WTC11 (cell line): ENCODE measurements around the gene KCNC2. TPM values are rescaled to one million over a fixed set of nuclear protein-coding genes. Genes with fewer than 3 reads are reported as not detected.

Experiments used
- ATAC-seq: fragments of 200-7000 bp; cut with Tn5 transposase; 2 replicates; pipeline ENCODE4 v1.10.0; 2021; ENCODE audit warnings: mild to moderate bottlenecking, moderate library complexity
- CTCF ChIA-PET: fragments of 300-600 bp; sonication (Branson Sonifier 250); formaldehyde crosslinking; loops from one replicate; lab custom pipeline; 2021; ENCODE audit warnings: antibody characterized with exemption; lab: Charles Lee
- POLR2A ChIA-PET: fragments of 350-600 bp; sonication (Branson Sonifier 250); formaldehyde crosslinking; loops from one replicate; lab custom pipeline; 2021; ENCODE audit warnings: antibody characterized with exemption; lab: Charles Lee
- DNase-seq: peaks from one replicate; pipeline ENCODE4 v3.0.0; 2021; ENCODE audit warnings: low spot score
- H3K27ac Mint-ChIP-seq: 2 replicates; pipeline ENCODE4 v1.8.0; 2021; ENCODE audit warnings: mixed read lengths
- H3K27me3 Mint-ChIP-seq: 2 replicates; pipeline ENCODE4 v1.8.0; 2021; ENCODE audit warnings: low read depth, mild to moderate bottlenecking, moderate library complexity, mixed read lengths
- H3K36me3 Mint-ChIP-seq: 2 replicates; pipeline ENCODE4 v1.8.0; 2021; ENCODE audit warnings: mixed read lengths
- H3K4me1 Mint-ChIP-seq: 2 replicates; pipeline ENCODE4 v1.8.0; 2022; ENCODE audit warnings: mixed read lengths
- H3K4me3 Mint-ChIP-seq: 2 replicates; pipeline ENCODE4 v1.8.0; 2021; ENCODE audit warnings: mild to moderate bottlenecking, moderate library complexity, mixed read lengths
- H3K9me3 Mint-ChIP-seq: 2 replicates; pipeline ENCODE4 v1.8.0; 2021; ENCODE audit warnings: mixed read lengths
- CBFB ChIP-seq: sonication (generic); formaldehyde crosslinking; IDR thresholded peaks from 2 replicates; pipeline ENCODE4 v1.8.1; 2022; ENCODE audit warnings: mild to moderate bottlenecking, low read depth, missing genetic modification reagents
- ELF4 ChIP-seq: sonication (generic); formaldehyde crosslinking; IDR thresholded peaks from 2 replicates; pipeline ENCODE4 v1.8.1; 2022; ENCODE audit warnings: low read depth, mild to moderate bottlenecking, moderate library complexity, missing genetic modification reagents
- FOXP1 ChIP-seq: sonication (generic); formaldehyde crosslinking; IDR thresholded peaks from 2 replicates; pipeline ENCODE4 v1.8.0; 2022; ENCODE audit warnings: missing genetic modification reagents, mild to moderate bottlenecking, moderate library complexity, borderline replicate concordance
- IRF2 ChIP-seq: sonication (generic); formaldehyde crosslinking; IDR thresholded peaks from 2 replicates; pipeline ENCODE4 v1.8.0; 2022; ENCODE audit warnings: low read depth, missing genetic modification reagents, borderline replicate concordance
- JUN ChIP-seq: sonication (generic); formaldehyde crosslinking; IDR thresholded peaks from 2 replicates; pipeline ENCODE4 v1.8.0; 2023; ENCODE audit warnings: mild to moderate bottlenecking, missing genetic modification reagents
- NR1H2 ChIP-seq: sonication (generic); formaldehyde crosslinking; IDR thresholded peaks from 2 replicates; pipeline ENCODE4 v1.9.0; 2021; ENCODE audit warnings: mild to moderate bottlenecking, moderate library complexity, missing genetic modification reagents
- RORB ChIP-seq: fragments of 250-450 bp; sonication (Bioruptor Pico); IDR thresholded peaks from 2 replicates; pipeline ENCODE4 v1.9.0; 2021; ENCODE audit warnings: mild to moderate bottlenecking
- SOX15 ChIP-seq: fragments of 250-450 bp; sonication (Bioruptor Pico); IDR thresholded peaks from 2 replicates; pipeline ENCODE4 v1.9.0; 2021; ENCODE audit warnings: mild to moderate bottlenecking
- ZBTB21 ChIP-seq: sonication (generic); formaldehyde crosslinking; IDR thresholded peaks from 2 replicates; pipeline ENCODE4 v1.8.1; 2023; ENCODE audit warnings: mild to moderate bottlenecking, missing genetic modification reagents, borderline replicate concordance
- ZNF138 ChIP-seq: sonication (generic); formaldehyde crosslinking; conservative IDR thresholded peaks from 2 replicates; pipeline ENCODE4 v1.8.1; 2022; ENCODE audit warnings: mild to moderate bottlenecking, moderate library complexity, missing genetic modification reagents
- ZNF219 ChIP-seq: sonication (generic); formaldehyde crosslinking; IDR thresholded peaks from 2 replicates; pipeline ENCODE4 v1.8.0; 2023; ENCODE audit warnings: missing genetic modification reagents, mild to moderate bottlenecking, borderline replicate concordance
- ZNF263 ChIP-seq: sonication (generic); formaldehyde crosslinking; IDR thresholded peaks from 2 replicates; pipeline ENCODE4 v1.8.1; 2022; ENCODE audit warnings: low read depth, mild to moderate bottlenecking, moderate library complexity, missing genetic modification reagents
- ZNF416 ChIP-seq: fragments of 250-450 bp; sonication (Bioruptor Pico); IDR thresholded peaks from 2 replicates; pipeline ENCODE4 v1.9.0; 2021; ENCODE audit warnings: mild to moderate bottlenecking, inconsistent platforms
- total RNA-seq: library from RNA; stranded (reverse); gene quantifications from 3 replicates; pipeline ENCODE4 v1.2.3, GENCODE V29; 2021
- TF ChIP-seq, protein P1 (sequence below): sonication (generic); formaldehyde crosslinking; IDR thresholded peaks from 2 replicates; pipeline ENCODE4 v1.8.0; 2023; ENCODE audit warnings: mild to moderate bottlenecking, missing genetic modification reagents
- TF ChIP-seq, protein P2 (sequence below): sonication (generic); formaldehyde crosslinking; IDR thresholded peaks from 2 replicates; pipeline ENCODE4 v1.8.0; 2022; ENCODE audit warnings: mild to moderate bottlenecking, missing genetic modification reagents
- TF ChIP-seq, protein P3 (sequence below): sonication (generic); formaldehyde crosslinking; IDR thresholded peaks from 2 replicates; pipeline ENCODE4 v1.8.1; 2022; ENCODE audit warnings: mild to moderate bottlenecking, missing genetic modification reagents, moderate library complexity, borderline replicate concordance
- TF ChIP-seq, protein P4 (sequence below): fragments of 250-450 bp; sonication (Bioruptor Pico); IDR thresholded peaks from 2 replicates; pipeline ENCODE4 v1.8.0; 2021; ENCODE audit warnings: mild to moderate bottlenecking
- TF ChIP-seq, protein P5 (sequence below): sonication (generic); formaldehyde crosslinking; IDR thresholded peaks from 2 replicates; pipeline ENCODE4 v1.8.0; 2022; ENCODE audit warnings: mild to moderate bottlenecking, missing genetic modification reagents
- TF ChIP-seq, protein P6 (sequence below): sonication (generic); formaldehyde crosslinking; IDR thresholded peaks from 2 replicates; pipeline ENCODE4 v1.8.1; 2023; ENCODE audit warnings: mild to moderate bottlenecking, missing genetic modification reagents, borderline replicate concordance
- TF ChIP-seq, protein P7 (sequence below): fragments of 200-600 bp; IDR thresholded peaks from 2 replicates; pipeline ENCODE4 v1.8.0; 2022; ENCODE audit warnings: antibody characterized with exemption

Gene KCNC2
- total RNA-seq, 1 experiment from 2014 or later: not detected

DNA sequence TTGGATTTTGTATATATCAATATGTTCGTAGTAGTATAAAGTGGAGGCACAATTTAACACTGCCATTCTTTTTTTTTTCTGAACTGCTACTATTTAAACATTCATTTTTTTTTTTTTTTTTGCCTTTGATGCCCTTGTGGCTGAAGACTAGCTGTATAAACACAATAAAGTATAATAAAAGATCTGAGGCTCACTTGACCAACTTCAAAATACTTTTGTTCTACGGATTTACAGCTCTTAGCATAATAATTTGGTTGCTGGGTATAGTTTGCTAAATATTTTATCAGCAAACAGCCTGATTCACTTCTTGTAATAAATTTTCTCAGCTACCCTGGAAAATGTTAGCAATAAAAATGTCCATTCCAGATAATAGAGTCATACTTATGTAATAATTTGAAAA, 128.3 kb downstream of the KCNC2 start:
- H3K36me3 Mint-ChIP-seq: no peaks in the 10 kb centered on the region
- no peaks in the 10 kb centered on the region for H3K4me1 Mint-ChIP-seq
- no peaks in the 10 kb centered on the region for H3K9me3 Mint-ChIP-seq
- H3K4me3 Mint-ChIP-seq: no peak overlapping the region
- H3K27ac Mint-ChIP-seq: no peak overlapping the region
- ATAC-seq: no peak
- no peak for DNase-seq
- ChIA-PET POLR2A (interaction anchor here (0.6 kb wide), 1 partner anchor 176 kb away, joined by 4 read pairs; no protein-coding TSS in a partner anchor), CTCF (interaction anchor here (0.6 kb wide), 1 partner anchor 11 kb away, joined by 5 read pairs; no protein-coding TSS in a partner anchor)
- no peak for TF ChIP-seq ZNF138
- TF ChIP-seq RORB: no peak
- TF ChIP-seq CBFB (CRISPR knock-in tag): no peak
- TF ChIP-seq, protein P1, sequence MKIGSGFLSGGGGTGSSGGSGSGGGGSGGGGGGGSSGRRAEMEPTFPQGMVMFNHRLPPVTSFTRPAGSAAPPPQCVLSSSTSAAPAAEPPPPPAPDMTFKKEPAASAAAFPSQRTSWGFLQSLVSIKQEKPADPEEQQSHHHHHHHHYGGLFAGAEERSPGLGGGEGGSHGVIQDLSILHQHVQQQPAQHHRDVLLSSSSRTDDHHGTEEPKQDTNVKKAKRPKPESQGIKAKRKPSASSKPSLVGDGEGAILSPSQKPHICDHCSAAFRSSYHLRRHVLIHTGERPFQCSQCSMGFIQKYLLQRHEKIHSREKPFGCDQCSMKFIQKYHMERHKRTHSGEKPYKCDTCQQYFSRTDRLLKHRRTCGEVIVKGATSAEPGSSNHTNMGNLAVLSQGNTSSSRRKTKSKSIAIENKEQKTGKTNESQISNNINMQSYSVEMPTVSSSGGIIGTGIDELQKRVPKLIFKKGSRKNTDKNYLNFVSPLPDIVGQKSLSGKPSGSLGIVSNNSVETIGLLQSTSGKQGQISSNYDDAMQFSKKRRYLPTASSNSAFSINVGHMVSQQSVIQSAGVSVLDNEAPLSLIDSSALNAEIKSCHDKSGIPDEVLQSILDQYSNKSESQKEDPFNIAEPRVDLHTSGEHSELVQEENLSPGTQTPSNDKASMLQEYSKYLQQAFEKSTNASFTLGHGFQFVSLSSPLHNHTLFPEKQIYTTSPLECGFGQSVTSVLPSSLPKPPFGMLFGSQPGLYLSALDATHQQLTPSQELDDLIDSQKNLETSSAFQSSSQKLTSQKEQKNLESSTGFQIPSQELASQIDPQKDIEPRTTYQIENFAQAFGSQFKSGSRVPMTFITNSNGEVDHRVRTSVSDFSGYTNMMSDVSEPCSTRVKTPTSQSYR: no peak
- no peak for TF ChIP-seq JUN
- TF ChIP-seq FOXP1 (CRISPR knock-in tag): no peak
- TF ChIP-seq ZNF416 (CRISPR knock-in tag): no peak
- no peak for TF ChIP-seq IRF2
- H3K27me3 Mint-ChIP-seq: no peaks in the 10 kb centered on the region

DNA sequence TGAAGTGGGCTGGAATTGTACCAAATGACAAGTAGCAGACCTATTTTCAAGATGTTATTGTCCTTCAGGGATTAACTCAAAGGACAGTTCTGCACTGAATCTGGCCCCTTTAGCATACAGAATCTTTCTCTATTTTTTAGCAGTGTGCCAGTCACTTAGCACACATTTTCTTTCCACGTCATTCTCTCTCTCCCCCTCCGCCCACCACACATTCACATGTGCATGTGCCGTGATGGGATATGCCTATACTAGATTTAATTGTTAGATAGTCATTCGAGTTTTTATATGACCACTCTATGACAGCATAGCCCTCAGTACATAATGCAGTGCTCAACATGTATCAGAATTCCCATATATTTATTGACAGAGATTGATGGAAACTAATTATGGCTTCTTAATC, 129.1 kb downstream of the KCNC2 start:
- Mint-ChIP-seq H3K4me1 (no peaks in the 10 kb centered on the region), H3K4me3 (no peak overlapping the region), H3K27me3 (no peaks in the 10 kb centered on the region), H3K9me3 (no peaks in the 10 kb centered on the region), H3K27ac (no peak overlapping the region), H3K36me3 (no peaks in the 10 kb centered on the region)
- ATAC-seq (no peak), DNase-seq (no peak)
- TF ChIP-seq ELF4 (CRISPR knock-in tag): no peak
- TF ChIP-seq, protein P2, sequence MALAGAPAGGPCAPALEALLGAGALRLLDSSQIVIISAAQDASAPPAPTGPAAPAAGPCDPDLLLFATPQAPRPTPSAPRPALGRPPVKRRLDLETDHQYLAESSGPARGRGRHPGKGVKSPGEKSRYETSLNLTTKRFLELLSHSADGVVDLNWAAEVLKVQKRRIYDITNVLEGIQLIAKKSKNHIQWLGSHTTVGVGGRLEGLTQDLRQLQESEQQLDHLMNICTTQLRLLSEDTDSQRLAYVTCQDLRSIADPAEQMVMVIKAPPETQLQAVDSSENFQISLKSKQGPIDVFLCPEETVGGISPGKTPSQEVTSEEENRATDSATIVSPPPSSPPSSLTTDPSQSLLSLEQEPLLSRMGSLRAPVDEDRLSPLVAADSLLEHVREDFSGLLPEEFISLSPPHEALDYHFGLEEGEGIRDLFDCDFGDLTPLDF: no peak
- TF ChIP-seq ZNF263 (CRISPR knock-in tag): no peak
- TF ChIP-seq ZBTB21 (CRISPR knock-in tag): no peak
- TF ChIP-seq ZNF219 (CRISPR knock-in tag): no peak
- TF ChIP-seq, protein P3, sequence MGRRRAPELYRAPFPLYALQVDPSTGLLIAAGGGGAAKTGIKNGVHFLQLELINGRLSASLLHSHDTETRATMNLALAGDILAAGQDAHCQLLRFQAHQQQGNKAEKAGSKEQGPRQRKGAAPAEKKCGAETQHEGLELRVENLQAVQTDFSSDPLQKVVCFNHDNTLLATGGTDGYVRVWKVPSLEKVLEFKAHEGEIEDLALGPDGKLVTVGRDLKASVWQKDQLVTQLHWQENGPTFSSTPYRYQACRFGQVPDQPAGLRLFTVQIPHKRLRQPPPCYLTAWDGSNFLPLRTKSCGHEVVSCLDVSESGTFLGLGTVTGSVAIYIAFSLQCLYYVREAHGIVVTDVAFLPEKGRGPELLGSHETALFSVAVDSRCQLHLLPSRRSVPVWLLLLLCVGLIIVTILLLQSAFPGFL (CRISPR knock-in tag): no peak
- ChIA-PET POLR2A (no interaction called here), CTCF (no interaction called here)

DNA sequence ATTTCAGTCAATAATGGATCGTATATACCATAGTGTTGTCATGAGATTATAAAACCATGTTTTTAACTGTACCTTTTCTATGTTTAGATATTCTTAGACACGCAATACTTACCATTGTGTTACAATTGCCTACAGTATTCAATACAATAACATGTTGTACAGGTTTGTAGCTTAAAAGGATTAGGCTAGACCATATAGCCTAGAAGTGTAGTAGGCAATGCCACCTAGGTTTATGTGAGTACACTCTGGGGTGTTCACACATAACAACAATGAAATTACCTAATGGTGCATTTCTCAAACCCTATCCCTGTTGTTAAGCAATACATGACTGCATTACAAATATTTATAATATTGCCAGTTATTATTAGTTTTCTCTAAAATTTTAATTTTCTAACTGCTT, 144.2 kb downstream of the KCNC2 start:
- Mint-ChIP-seq H3K4me1 (no peaks in the 10 kb centered on the region), H3K27me3 (no peaks in the 10 kb centered on the region), H3K9me3 (no peaks in the 10 kb centered on the region), H3K27ac (no peak overlapping the region), H3K4me3 (no peak overlapping the region), H3K36me3 (no peaks in the 10 kb centered on the region)
- CTCF ChIA-PET: no interaction called here
- DNase-seq: no peak
- POLR2A ChIA-PET: no interaction called here
- ATAC-seq: no peak
- no peak for TF ChIP-seq IRF2
- TF ChIP-seq, protein P4, sequence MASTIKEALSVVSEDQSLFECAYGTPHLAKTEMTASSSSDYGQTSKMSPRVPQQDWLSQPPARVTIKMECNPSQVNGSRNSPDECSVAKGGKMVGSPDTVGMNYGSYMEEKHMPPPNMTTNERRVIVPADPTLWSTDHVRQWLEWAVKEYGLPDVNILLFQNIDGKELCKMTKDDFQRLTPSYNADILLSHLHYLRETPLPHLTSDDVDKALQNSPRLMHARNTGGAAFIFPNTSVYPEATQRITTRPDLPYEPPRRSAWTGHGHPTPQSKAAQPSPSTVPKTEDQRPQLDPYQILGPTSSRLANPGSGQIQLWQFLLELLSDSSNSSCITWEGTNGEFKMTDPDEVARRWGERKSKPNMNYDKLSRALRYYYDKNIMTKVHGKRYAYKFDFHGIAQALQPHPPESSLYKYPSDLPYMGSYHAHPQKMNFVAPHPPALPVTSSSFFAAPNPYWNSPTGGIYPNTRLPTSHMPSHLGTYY (CRISPR knock-in tag): no peak
- TF ChIP-seq, protein P5, sequence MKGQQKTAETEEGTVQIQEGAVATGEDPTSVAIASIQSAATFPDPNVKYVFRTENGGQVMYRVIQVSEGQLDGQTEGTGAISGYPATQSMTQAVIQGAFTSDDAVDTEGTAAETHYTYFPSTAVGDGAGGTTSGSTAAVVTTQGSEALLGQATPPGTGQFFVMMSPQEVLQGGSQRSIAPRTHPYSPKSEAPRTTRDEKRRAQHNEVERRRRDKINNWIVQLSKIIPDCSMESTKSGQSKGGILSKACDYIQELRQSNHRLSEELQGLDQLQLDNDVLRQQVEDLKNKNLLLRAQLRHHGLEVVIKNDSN (CRISPR knock-in tag): no peak
- no peak for TF ChIP-seq NR1H2 (CRISPR knock-in tag)
- no peak for TF ChIP-seq SOX15 (CRISPR knock-in tag)
- TF ChIP-seq, protein P6, sequence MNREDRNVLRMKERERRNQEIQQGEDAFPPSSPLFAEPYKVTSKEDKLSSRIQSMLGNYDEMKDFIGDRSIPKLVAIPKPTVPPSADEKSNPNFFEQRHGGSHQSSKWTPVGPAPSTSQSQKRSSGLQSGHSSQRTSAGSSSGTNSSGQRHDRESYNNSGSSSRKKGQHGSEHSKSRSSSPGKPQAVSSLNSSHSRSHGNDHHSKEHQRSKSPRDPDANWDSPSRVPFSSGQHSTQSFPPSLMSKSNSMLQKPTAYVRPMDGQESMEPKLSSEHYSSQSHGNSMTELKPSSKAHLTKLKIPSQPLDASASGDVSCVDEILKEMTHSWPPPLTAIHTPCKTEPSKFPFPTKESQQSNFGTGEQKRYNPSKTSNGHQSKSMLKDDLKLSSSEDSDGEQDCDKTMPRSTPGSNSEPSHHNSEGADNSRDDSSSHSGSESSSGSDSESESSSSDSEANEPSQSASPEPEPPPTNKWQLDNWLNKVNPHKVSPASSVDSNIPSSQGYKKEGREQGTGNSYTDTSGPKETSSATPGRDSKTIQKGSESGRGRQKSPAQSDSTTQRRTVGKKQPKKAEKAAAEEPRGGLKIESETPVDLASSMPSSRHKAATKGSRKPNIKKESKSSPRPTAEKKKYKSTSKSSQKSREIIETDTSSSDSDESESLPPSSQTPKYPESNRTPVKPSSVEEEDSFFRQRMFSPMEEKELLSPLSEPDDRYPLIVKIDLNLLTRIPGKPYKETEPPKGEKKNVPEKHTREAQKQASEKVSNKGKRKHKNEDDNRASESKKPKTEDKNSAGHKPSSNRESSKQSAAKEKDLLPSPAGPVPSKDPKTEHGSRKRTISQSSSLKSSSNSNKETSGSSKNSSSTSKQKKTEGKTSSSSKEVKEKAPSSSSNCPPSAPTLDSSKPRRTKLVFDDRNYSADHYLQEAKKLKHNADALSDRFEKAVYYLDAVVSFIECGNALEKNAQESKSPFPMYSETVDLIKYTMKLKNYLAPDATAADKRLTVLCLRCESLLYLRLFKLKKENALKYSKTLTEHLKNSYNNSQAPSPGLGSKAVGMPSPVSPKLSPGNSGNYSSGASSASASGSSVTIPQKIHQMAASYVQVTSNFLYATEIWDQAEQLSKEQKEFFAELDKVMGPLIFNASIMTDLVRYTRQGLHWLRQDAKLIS (CRISPR knock-in tag): no peak
- TF ChIP-seq, protein P7, sequence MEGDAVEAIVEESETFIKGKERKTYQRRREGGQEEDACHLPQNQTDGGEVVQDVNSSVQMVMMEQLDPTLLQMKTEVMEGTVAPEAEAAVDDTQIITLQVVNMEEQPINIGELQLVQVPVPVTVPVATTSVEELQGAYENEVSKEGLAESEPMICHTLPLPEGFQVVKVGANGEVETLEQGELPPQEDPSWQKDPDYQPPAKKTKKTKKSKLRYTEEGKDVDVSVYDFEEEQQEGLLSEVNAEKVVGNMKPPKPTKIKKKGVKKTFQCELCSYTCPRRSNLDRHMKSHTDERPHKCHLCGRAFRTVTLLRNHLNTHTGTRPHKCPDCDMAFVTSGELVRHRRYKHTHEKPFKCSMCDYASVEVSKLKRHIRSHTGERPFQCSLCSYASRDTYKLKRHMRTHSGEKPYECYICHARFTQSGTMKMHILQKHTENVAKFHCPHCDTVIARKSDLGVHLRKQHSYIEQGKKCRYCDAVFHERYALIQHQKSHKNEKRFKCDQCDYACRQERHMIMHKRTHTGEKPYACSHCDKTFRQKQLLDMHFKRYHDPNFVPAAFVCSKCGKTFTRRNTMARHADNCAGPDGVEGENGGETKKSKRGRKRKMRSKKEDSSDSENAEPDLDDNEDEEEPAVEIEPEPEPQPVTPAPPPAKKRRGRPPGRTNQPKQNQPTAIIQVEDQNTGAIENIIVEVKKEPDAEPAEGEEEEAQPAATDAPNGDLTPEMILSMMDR: no peak
